ENCODE results near the gene MCU. TPM values are rescaled to one million over a fixed set of nuclear protein-coding genes. Genes with fewer than 3 reads are reported as not detected.
"Not testable (repeated sequence)": the region's sequence is repeated elsewhere in the genome, so short reads cannot be mapped to it uniquely, and the experiment has no call there.

Gene MCU
- polyA plus RNA-seq, 1 donor (not counting 4 experiments of a cell fraction or from before 2014, with no cell fraction given), result 103 TPM

GRCh38 chr10:72918352-72918751, 226.4 kb downstream of the MCU start:
- Histone ChIP-seq H3K36me3 (ENCODE audit: control insufficient read depth in 2 of 2, extremely low read depth in 1 of 2, insufficient read depth in 2 of 2, low read length in 2 of 2) (no peaks in the 10 kb centered on the region), H3K4me3 (ENCODE audit: control insufficient read depth in 2 of 3, extremely low read depth in 1 of 3, insufficient read depth in 2 of 3, low read depth in 1 of 3, low read length in 3 of 3) (no peak overlapping the region), H3K4me2 (ENCODE audit: control insufficient read depth, extremely low read depth, insufficient read depth, low read depth, low read length) (no peak overlapping the region), H3K79me2 (ENCODE audit: control insufficient read depth, insufficient read depth, low read length) (no peaks in the 10 kb centered on the region), H4K20me1 (ENCODE audit: control insufficient read depth, extremely low read depth, insufficient read depth, low read length) (no peaks in the 10 kb centered on the region), H3K4me1 (ENCODE audit: control insufficient read depth, extremely low read depth, insufficient read depth, low read length) (no peaks in the 10 kb centered on the region), H2AFZ (ENCODE audit: control insufficient read depth, low read length) (no peak overlapping the region), H3K9me3 (ENCODE audit: control insufficient read depth, low read depth, low read length) (no peaks in the 10 kb centered on the region), H3K27ac (ENCODE audit: control insufficient read depth, insufficient read depth, low read length) (no peak overlapping the region), H3K9me1 (ENCODE audit: control insufficient read depth, extremely low read depth, insufficient read depth, low read length) (no peaks in the 10 kb centered on the region), H3K27me3 (ENCODE audit: control insufficient read depth, extremely low read depth, insufficient read depth, low read length) (no peaks in the 10 kb centered on the region), H3K9ac (ENCODE audit: control insufficient read depth, extremely low read depth, insufficient read depth, low read length) (no peak overlapping the region)
- dilution Hi-C loops (cut with MboI; ENCODE audit: extremely low pct_ligation_motif_present, low sequenced_read_pairs), result no loop called here
- FAIRE-seq (no peak), DNase-seq (ENCODE audit: low read depth, low spot score) (no peak)
- no peak for TF ChIP-seq CTCF (optimal IDR thresholded peaks at IDR 0.05 in 1 of 3, IDR thresholded peaks at IDR 0.05 in 1 of 3, conservative IDR thresholded peaks at IDR 0.05 in 1 of 3; ENCODE audit: extremely low read depth in 1 of 3, insufficient read depth in 2 of 3, low read length in 3 of 3)
- no peak for TF ChIP-seq EZH2 (IDR thresholded peaks at IDR 0.05; ENCODE audit: low read length)

GRCh38 chr10:72921147-72921683, 229.3 kb downstream of the MCU start:
- H3K4me3 ChIP-seq (ENCODE audit: control insufficient read depth in 2 of 3, extremely low read depth in 1 of 3, insufficient read depth in 2 of 3, low read depth in 1 of 3, low read length in 3 of 3); H3K36me3 ChIP-seq (ENCODE audit: control insufficient read depth in 2 of 2, extremely low read depth in 1 of 2, insufficient read depth in 2 of 2, low read length in 2 of 2); H3K4me2 ChIP-seq (ENCODE audit: control insufficient read depth, extremely low read depth, insufficient read depth, low read depth, low read length); FAIRE-seq; H4K20me1 ChIP-seq (ENCODE audit: control insufficient read depth, extremely low read depth, insufficient read depth, low read length); H3K27ac ChIP-seq (ENCODE audit: control insufficient read depth, insufficient read depth, low read length); H3K9ac ChIP-seq (ENCODE audit: control insufficient read depth, extremely low read depth, insufficient read depth, low read length); H3K79me2 ChIP-seq (ENCODE audit: control insufficient read depth, insufficient read depth, low read length); H3K9me3 ChIP-seq (ENCODE audit: control insufficient read depth, low read depth, low read length); DNase-seq (ENCODE audit: low read depth, low spot score); H3K9me1 ChIP-seq (ENCODE audit: control insufficient read depth, extremely low read depth, insufficient read depth, low read length); H3K27me3 ChIP-seq (ENCODE audit: control insufficient read depth, extremely low read depth, insufficient read depth, low read length); H3K4me1 ChIP-seq (ENCODE audit: control insufficient read depth, extremely low read depth, insufficient read depth, low read length); H2AFZ ChIP-seq (ENCODE audit: control insufficient read depth, low read length); dilution Hi-C loops (cut with MboI; ENCODE audit: extremely low pct_ligation_motif_present, low sequenced_read_pairs): not testable (repeated sequence)

- H4K20me1 ChIP-seq (ENCODE audit: control insufficient read depth, extremely low read depth, insufficient read depth, low read length), result no peaks in the 10 kb centered on the region
- no peak for FAIRE-seq
Measured at GRCh38 chr10:72924351-72924750, 232.4 kb downstream of the MCU start.

More at GRCh38 chr10:72924351-72924750, 232.4 kb downstream of the MCU start:
- Histone ChIP-seq H3K27ac (ENCODE audit: control insufficient read depth, insufficient read depth, low read length) (no peak overlapping the region), H2AFZ (ENCODE audit: control insufficient read depth, low read length) (no peak overlapping the region), H3K27me3 (ENCODE audit: control insufficient read depth, extremely low read depth, insufficient read depth, low read length) (no peaks in the 10 kb centered on the region), H3K4me3 (ENCODE audit: control insufficient read depth in 2 of 3, extremely low read depth in 1 of 3, insufficient read depth in 2 of 3, low read depth in 1 of 3, low read length in 3 of 3) (no peak overlapping the region), H3K79me2 (ENCODE audit: control insufficient read depth, insufficient read depth, low read length) (no peaks in the 10 kb centered on the region), H3K9me1 (ENCODE audit: control insufficient read depth, extremely low read depth, insufficient read depth, low read length) (no peaks in the 10 kb centered on the region), H3K4me2 (ENCODE audit: control insufficient read depth, extremely low read depth, insufficient read depth, low read depth, low read length) (no peak overlapping the region), H3K36me3 (ENCODE audit: control insufficient read depth in 2 of 2, extremely low read depth in 1 of 2, insufficient read depth in 2 of 2, low read length in 2 of 2) (no peaks in the 10 kb centered on the region), H3K9ac (ENCODE audit: control insufficient read depth, extremely low read depth, insufficient read depth, low read length) (no peak overlapping the region), H3K4me1 (ENCODE audit: control insufficient read depth, extremely low read depth, insufficient read depth, low read length) (no peaks in the 10 kb centered on the region), H3K9me3 (ENCODE audit: control insufficient read depth, low read depth, low read length) (no peaks in the 10 kb centered on the region)
- TF ChIP-seq EZH2 (IDR thresholded peaks at IDR 0.05; ENCODE audit: low read length) (no peak), CTCF (optimal IDR thresholded peaks at IDR 0.05 in 1 of 3, IDR thresholded peaks at IDR 0.05 in 1 of 3, conservative IDR thresholded peaks at IDR 0.05 in 1 of 3; ENCODE audit: extremely low read depth in 1 of 3, insufficient read depth in 2 of 3, low read length in 3 of 3) (no peak)
- no peak for DNase-seq (ENCODE audit: low read depth, low spot score)
- dilution Hi-C loops (cut with MboI; ENCODE audit: extremely low pct_ligation_motif_present, low sequenced_read_pairs), result no loop called here

Measured in keratinocyte (primary cell).